Neural cell (in vitro differentiated cells): Measurements from ENCODE around the gene SPOCD1. TPM values are rescaled to one million over a fixed set of nuclear protein-coding genes. Genes with fewer than 3 reads are reported as not detected.

Source experiments
- H2AFZ ChIP-seq: fragments of 200-600, 300-800 bp; sonication (generic), shearing (Covaris generic); 2 replicates; pipeline ENCODE4 v1.6.0; 2014; ENCODE audit warnings: low read depth, mild to moderate bottlenecking, antibody characterized with exemption, low read length, moderate library complexity
- H3F3A ChIP-seq: fragments of 200-600 bp; shearing (Covaris generic); 2 replicates; pipeline ENCODE4 v1.6.1; 2016; ENCODE audit warnings: mild to moderate bottlenecking, moderate library complexity, mixed read lengths, antibody characterized with exemption, low read length; ENCODE audit not compliant: insufficient read depth, poor library complexity, severe bottlenecking
- H3K27ac ChIP-seq: fragments of 200-600, 300-800 bp; sonication (generic), shearing (Covaris generic); 2 replicates; pipeline ENCODE4 v1.5.1; 2014; ENCODE audit warnings: mild to moderate bottlenecking, low read length, moderate library complexity
- H3K27me3 ChIP-seq: fragments of 300-800, 200-600 bp; sonication (generic), shearing (Covaris generic); 2 replicates; pipeline ENCODE4 v1.6.0; 2014; ENCODE audit warnings: mild to moderate bottlenecking, low read depth, low read length, moderate library complexity; ENCODE audit not compliant: insufficient read depth
- H3K36me3 ChIP-seq: fragments of 300-800, 200-600 bp; sonication (generic), shearing (Covaris generic); 2 replicates; pipeline ENCODE4 v1.5.1; 2014; ENCODE audit warnings: mild to moderate bottlenecking, antibody characterized with exemption, low read length, moderate library complexity; ENCODE audit not compliant: insufficient read depth
- H3K4me2 ChIP-seq: fragments of 300-800, 200-600 bp; sonication (generic), shearing (Covaris generic); 2 replicates; pipeline ENCODE4 v1.6.0; 2014; ENCODE audit warnings: mild to moderate bottlenecking, low read length
- H3K4me3 ChIP-seq: fragments of 300-800, 200-600 bp; sonication (generic), shearing (Covaris generic); 2 replicates; pipeline ENCODE4 v1.5.1; 2014; ENCODE audit warnings: mild to moderate bottlenecking, low read length, moderate library complexity
- H3K79me2 ChIP-seq: fragments of 200-600 bp; shearing (Covaris generic); replicated peaks from 2 replicates; pipeline ENCODE4 v1.6.0; 2014; ENCODE audit warnings: mild to moderate bottlenecking, low read length, moderate library complexity; ENCODE audit not compliant: insufficient read depth
- H3K9ac ChIP-seq: fragments of 300-800, 200-600 bp; sonication (generic), shearing (Covaris generic); 2 replicates; pipeline ENCODE4 v1.6.1; 2016; ENCODE audit warnings: mild to moderate bottlenecking, low read length, mixed read lengths
- H3K9me2 ChIP-seq: fragments of 200-600 bp; shearing (Covaris generic); 2 replicates; pipeline ENCODE4 v1.6.1; 2016; ENCODE audit warnings: mild to moderate bottlenecking, low read length, mixed read lengths; ENCODE audit not compliant: insufficient read depth
- H3K9me3 ChIP-seq: fragments of 200-600, 300-800 bp; sonication (generic), shearing (Covaris generic); 2 replicates; pipeline ENCODE4 v1.6.1; 2016; ENCODE audit warnings: mild to moderate bottlenecking, mixed run types, low read length, moderate library complexity, mixed read lengths
- H4K20me1 ChIP-seq: fragments of 200-600 bp; shearing (Covaris generic); 2 replicates; pipeline ENCODE4 v1.6.1; 2016; ENCODE audit warnings: mild to moderate bottlenecking, mixed run types; ENCODE audit not compliant: insufficient read depth
- CTCF ChIP-seq: fragments of 450-650 bp; IDR thresholded peaks from 2 replicates; pipeline ENCODE4 v1.5.1; 2014; ENCODE audit warnings: antibody characterized with exemption, mild to moderate bottlenecking, moderate library complexity; ENCODE audit not compliant: poor library complexity, severe bottlenecking
- EP300 ChIP-seq: fragments of 450-650 bp; conservative IDR thresholded peaks from 2 replicates; pipeline ENCODE4 v1.6.1; 2014; ENCODE audit warnings: antibody characterized with exemption, mild to moderate bottlenecking, moderate library complexity; ENCODE audit not compliant: poor library complexity, severe bottlenecking
- EZH2 ChIP-seq: fragments of 200-600, 300-800 bp; shearing (Covaris generic), sonication (generic); IDR thresholded peaks from 2 replicates; pipeline ENCODE4 v1.6.1; 2014; ENCODE audit warnings: antibody characterized with exemption, low read length, borderline replicate concordance, mild to moderate bottlenecking; ENCODE audit not compliant: insufficient read depth, poor library complexity, severe bottlenecking
- MXI1 ChIP-seq: fragments of 450-650 bp; conservative IDR thresholded peaks from 2 replicates; pipeline ENCODE4 v1.6.1; 2014; ENCODE audit warnings: antibody characterized with exemption, mild to moderate bottlenecking; ENCODE audit not compliant: poor library complexity, severe bottlenecking
- POLR2AphosphoS5 ChIP-seq: IDR thresholded peaks from 2 replicates; pipeline ENCODE4 v1.6.1; 2012
- RAD21 ChIP-seq: fragments of 450-650 bp; conservative IDR thresholded peaks from 2 replicates; pipeline ENCODE4 v1.6.1; 2014; ENCODE audit warnings: antibody characterized with exemption, mild to moderate bottlenecking, moderate library complexity
- REST ChIP-seq: IDR thresholded peaks from 2 replicates; pipeline ENCODE4 v1.6.1; 2012; ENCODE audit warnings: borderline replicate concordance
- SMC3 ChIP-seq: fragments of 450-650 bp; conservative IDR thresholded peaks from 2 replicates; pipeline ENCODE4 v1.6.1; 2014; ENCODE audit warnings: antibody characterized with exemption, mild to moderate bottlenecking, moderate library complexity; ENCODE audit not compliant: poor library complexity
- TAF1 ChIP-seq: IDR thresholded peaks from 2 replicates; pipeline ENCODE4 v1.6.1; 2012; ENCODE audit warnings: low read depth
- polyA plus RNA-seq: library from polyadenylated mRNA; depleted of rRNA; stranded (reverse); fragments of >200 nt; gene quantifications from 2 replicates; pipeline ENCODE4 v1.2.3, GENCODE V29; 2014

Gene SPOCD1
- polyA plus RNA-seq, 1 donor from 2014 or later: not detected

- Histone ChIP-seq H3K9ac (peak overlapping the region; percentile 26), H3K27ac (no peak overlapping the region), H3K9me3 (no peaks in the 10 kb centered on the region), H2AFZ (no peak overlapping the region), H3K9me2 (no peaks in the 10 kb centered on the region), H3K27me3 (no peaks in the 10 kb centered on the region), H3K36me3 (no peaks in the 10 kb centered on the region), H3F3A (no peaks in the 10 kb centered on the region), H4K20me1 (no peaks in the 10 kb centered on the region), H3K4me2 (no peak overlapping the region), H3K4me3 (no peak overlapping the region), H3K79me2 (no peaks in the 10 kb centered on the region)
- TF ChIP-seq TAF1 (no peak), SMC3 (no peak), EZH2 (no peak), EP300 (no peak), RAD21 (no peak), CTCF (no peak), REST (no peak)
Measured at GRCh38 chr1:31785020-31785946, 30.5 kb downstream of the SPOCD1 start.

- H3K9me3 ChIP-seq: no peaks in the 10 kb centered on the region
- no peaks in the 10 kb centered on the region for H3K9me2 ChIP-seq
- no peaks in the 10 kb centered on the region for H4K20me1 ChIP-seq
- H3K27me3 ChIP-seq: no peaks in the 10 kb centered on the region
- H3K4me3 ChIP-seq: no peak overlapping the region
- TF ChIP-seq MXI1 (no peak), CTCF (no peak), TAF1 (no peak), SMC3 (no peak), POLR2AphosphoS5 (no peak), REST (no peak), RAD21 (no peak), EZH2 (no peak), EP300 (no peak)
- no peak overlapping the region for H2AFZ ChIP-seq
- no peaks in the 10 kb centered on the region for H3K79me2 ChIP-seq
- no peaks in the 10 kb centered on the region for H3F3A ChIP-seq
- peak overlapping the region; percentile 19 for H3K9ac ChIP-seq
- H3K36me3 ChIP-seq: no peaks in the 10 kb centered on the region
- H3K4me2 ChIP-seq: no peak overlapping the region
- H3K27ac ChIP-seq: peak overlapping the region; percentile 5
Measured at GRCh38 chr1:31784356-31785019, 31.3 kb downstream of the SPOCD1 start.
